Stimulated activated CD8-positive, alpha-beta memory T cell treated with anti-CD3 and anti-CD28 coated beads, Interleukin-4, amount 100 ng/mL, for 24 hours (primary cell): ENCODE data around the gene HSP90AB1.

Source experiments
- DNase-seq: peaks from one replicate; pipeline ENCODE4 v3.0.0-alpha.2; 2020; ENCODE audit warnings: low read depth

HSP90AB1 gene

GRCh38 chr6:44246663-44247337 lies at the start of gene HSP90AB1:
Gene HSP90AB1, plus strand, starts transcription at chr6:44247101. Its CDS starts 1,529 bp downstream, at chr6:44248630.
- peak; percentile 92 for DNase-seq

DNA sequence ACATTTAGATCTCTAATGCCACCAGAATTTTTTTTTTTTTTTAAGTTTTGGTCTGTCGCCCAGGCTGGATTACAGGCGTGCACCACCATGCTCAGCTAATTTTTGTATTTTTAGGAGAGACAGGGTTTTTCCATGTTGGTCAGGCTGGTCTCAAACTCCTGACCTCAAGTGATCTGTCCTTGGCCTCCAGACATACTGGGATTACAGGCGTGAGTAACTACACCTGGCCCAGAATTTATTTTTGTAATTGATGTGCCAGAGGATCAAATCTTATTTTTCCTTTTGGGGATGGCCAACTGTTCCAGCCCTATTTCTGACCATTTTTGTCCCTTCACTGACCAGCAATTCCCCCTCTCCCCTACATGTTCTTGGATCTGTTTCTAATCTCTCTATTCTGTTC lies 48.2 kb upstream of the HSP90AB1 start:
- no peak for DNase-seq

DNA sequence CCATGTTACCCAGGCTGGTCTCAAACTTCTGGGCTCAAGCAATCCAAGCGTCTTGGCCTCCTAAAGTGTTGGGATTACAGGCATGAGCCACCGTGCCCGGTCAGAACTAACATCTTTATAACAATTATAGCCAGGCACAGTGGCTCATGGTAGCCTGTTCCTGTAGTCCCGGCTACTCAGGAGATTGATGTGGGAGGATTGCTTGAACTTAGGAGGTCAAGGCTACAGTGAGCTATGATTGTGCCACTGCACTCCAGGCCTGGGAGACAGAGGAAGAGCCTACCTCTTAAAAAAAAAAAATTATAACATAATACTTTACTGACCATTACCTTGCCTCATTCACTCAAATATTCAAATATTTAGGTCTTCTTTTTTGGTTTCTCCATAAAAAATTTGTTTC lies 47.0 kb upstream of the HSP90AB1 start:
- no peak for DNase-seq

- DNase-seq = no peak
Measured at GRCh38 chr6:44201200-44201599, 45.7 kb upstream of the HSP90AB1 start.

GRCh38 chr6:44201638-44202303 lies 45.1 kb upstream of the HSP90AB1 start:
- DNase-seq = no peak

DNA sequence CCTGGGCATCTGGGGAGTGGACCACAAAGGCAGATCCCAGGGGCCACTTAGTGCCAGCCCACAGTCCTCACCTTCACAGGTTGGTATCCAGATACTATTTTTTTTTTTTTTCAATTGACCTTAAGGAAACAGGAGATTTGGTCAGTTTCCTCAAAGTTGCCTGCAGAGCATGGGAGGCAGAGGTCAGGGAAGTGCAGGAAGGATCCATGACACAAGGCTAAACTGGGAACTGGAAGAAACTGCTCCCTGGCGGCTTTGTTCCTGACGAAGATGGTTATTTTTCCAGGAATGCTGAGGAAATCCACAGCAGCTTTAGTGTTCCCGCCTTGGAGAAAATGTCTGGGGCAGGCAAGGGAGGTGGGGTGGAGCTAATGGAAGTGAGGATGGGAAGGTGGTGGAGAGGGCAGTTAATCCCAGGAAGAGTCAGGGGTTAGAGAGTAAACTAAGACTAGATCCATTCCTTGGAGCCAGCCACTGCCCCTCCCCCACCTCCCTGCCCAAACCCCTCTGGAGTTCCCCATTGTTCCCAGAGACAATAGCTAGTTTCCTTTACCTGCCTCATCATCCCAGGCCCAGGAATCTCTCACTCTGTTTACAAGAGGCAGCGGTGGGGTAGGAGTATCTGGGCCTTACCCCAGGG lies 44.4 kb upstream of the HSP90AB1 start:
- no peak for DNase-seq

DNA sequence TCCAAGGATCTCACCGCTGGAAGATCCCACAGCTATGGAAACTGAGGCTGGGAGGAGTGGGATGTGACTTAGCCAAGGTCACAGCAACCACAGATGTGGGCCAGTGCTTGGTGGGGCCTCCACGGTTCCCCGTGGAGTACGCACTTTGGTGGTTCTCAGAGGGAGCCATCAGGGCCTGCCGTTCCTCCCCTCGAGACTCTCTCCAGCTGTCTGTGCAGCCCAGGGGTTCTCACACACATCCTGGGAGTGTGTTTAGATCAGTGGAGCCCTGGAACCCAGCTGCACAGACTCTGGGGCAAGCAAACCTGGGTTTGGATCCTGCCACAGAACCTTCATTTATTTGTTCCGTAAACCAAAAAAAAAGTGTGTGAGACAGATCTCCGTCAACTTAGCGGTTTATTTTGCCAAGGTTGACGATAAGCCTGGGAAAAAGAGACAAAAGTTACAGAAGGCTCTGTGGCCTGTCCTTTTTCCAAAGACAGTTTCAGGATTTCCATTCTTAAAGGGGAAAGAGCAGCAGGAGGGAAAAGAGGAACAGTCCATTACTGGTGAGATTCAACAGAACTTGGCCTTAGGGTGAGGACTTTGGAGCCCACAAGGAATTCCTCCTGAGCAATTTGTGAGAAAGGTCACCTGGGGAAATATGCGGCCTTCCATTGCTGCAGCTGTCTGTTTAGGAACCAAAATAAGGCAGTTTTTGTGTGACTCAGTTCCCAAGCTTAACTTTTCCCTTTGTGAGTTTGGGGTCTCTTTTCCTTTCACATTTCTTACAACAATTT lies 43.7 kb upstream of the HSP90AB1 start:
- no peak for DNase-seq

GRCh38 chr6:44203955-44204354 lies 42.9 kb upstream of the HSP90AB1 start:
- DNase-seq = no peak

DNA sequence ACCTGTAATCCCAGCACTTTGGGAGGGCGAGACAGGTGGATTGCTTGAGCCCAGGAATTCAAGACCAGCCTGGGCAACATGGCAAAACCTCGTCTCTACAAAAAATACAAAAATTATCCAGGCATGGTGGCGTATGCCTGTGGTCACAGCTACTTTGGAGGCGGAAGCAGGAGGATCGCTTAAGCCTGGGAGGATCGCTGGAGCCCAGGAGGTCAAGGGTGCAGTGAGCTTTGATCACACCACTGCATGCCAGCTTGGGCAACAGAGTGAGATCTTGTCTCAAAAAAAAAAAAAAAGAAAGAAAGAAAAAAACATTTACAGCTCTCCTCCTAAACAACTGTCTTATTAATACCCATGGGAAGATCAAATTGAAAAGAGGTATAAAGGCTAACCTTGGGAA lies 38.9 kb upstream of the HSP90AB1 start:
- no peak for DNase-seq

DNA sequence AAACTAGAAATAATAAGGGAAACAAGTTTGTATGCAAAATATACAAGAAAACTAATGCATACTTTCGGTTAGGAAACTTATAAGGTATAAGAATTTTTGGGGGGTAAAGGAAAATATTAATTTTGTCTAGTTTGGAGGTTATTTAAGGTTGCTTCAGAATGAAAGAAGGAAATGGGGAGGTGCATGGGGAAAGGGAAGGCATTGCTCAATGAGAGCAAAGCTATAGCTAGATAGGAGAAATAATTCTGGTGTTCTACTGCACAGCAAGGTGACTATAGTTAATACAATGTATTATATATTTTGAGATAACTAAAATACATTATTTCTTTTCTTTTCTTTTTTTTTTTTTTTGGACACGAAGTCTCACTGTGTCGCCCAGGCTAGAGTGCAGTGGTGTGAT lies 35.6 kb upstream of the HSP90AB1 start:
- no peak for DNase-seq

DNA sequence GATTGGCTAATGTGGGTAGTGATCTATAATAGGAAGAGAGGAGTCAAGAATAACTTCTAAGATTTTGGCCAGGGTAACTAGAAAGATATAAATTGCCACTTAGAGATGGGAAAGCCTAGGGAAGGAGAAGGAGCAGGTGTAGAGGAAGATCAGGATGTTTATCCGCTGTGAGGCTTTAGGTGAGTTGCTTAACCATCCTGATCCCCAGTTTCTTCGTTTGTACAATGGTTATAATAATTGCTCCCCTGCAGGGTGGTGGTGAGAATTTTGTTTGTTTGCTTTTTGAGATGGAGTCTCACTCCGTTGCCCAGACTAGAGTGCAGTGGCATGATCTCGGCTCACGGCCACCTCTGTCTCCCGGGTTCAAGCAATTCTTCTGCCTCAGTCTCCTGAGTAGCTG lies 32.6 kb upstream of the HSP90AB1 start:
- no peak for DNase-seq

DNA sequence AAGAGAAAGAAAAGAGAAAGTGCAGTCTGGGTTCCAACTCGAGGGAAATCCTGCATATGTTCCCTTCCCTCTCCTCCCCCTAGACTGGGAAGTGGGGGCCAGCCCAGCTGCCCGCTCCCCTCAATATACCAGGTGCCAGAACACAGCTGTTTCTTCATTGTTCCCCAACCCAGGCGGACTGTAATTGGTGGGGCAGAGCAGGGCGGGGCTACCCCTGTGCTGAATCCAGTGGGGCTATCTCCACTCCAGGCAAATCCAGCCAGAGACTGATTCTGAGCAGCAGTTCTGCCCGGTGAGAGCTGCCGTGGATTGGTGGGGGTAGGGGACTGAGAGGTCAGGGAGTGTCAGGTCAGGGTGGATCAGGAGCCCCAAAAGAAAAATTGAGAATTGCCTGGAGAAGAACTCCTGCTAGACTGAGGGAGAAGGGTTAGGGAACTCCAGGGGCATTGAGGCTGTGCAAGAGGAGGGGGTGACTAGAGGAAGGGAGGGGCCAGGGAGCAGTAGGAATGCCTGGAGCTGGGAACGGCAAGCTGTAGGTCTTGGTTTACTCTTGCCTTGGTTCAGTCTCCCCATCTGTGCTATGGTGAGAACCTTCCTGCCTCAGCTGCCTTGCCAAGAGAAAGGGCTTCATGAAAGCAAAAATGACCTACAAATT lies 30.1 kb upstream of the HSP90AB1 start, which contains the start of gene MYMX:
Gene MYMX, plus strand, starts transcription at position 250 of the 655 bp plus-strand sequence. CDS start 546 bp downstream, outside the sequence.
- DNase-seq = no peak

DNA sequence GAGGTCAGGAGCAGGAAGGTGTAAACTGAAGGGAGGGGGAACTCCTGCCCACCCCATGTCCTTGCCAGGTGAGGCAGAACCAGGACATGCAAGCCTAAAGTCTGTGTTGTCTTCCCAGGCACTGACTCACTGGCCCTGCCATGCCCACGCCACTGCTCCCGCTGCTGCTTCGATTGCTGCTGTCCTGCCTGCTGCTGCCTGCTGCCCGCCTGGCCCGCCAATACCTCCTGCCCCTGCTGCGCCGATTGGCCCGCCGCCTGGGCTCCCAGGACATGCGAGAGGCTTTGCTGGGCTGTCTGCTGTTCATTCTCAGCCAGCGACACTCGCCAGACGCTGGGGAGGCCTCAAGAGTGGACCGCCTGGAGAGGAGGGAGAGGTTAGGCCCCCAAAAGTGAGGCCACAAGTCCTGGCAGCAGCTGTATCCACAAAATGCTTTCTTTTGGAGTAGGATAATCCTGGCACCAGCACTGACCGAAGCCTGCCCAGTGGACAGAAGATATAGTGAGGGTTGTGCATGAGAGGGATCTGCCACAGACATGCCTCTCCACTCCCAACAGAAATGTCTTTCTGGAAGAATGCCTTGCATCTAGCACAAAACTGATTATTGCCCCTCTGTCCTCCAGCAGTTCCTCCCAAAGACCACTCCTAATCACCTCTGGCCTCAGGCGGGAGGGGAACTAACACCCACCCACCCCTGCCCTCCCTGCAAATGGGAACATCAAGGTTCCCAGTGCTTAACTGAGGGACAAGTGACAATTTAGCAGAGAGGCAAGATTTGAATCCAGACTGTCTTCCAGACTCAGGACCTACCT lies 29.4 kb upstream of the HSP90AB1 start:
- no peak for DNase-seq

- no peak for DNase-seq
Measured at GRCh38 chr6:44219053-44219814, 27.7 kb upstream of the HSP90AB1 start.

DNA sequence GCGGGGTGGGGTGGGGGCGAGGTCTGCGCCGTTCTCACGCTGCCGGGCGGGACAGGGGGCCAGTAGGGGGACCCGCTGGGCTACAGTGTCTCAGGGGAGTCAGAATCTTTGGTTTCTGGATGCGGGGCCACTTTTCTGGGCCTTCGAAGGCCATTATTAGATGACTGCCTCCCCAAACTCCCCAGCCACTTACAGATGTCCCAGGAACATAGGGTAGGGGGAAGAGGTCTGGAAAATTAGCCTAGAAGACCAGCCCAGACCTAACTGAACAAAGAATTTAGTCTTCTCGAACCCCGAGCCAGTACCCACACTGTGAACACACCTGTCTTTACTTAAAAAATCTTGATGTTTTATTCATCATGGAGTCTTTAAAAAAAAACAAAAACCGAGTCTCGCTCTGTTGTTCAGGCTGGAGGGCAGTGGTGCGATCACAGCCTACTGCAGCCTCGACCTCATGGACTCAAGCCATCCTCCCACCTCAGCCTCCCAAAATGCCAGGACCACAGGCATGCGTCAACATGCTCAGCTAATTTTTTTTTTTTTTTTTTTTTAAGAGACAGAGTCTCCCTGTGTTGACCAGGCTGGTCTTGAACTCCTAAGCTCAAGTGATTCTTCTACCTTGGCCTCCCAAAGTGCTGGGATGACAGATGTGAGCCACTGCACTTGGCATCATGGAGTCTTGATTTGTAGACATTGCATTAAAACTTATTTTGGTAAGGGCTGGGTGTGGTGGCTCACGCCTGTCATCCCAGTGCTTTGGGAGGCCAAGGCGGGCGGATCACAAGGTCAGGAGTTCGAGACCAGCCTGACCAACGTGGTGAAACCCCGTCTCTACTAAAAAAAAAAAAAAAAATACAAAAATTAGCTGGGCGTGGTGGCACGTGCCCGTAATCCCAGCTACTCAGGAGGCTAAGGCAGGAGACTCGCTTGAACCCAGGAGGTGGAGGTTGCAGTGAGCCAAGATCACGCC lies 26.8 kb upstream of the HSP90AB1 start:
- DNase-seq = no peak

GRCh38 chr6:44220913-44221290 lies 26.0 kb upstream of the HSP90AB1 start:
- DNase-seq = no peak

DNA sequence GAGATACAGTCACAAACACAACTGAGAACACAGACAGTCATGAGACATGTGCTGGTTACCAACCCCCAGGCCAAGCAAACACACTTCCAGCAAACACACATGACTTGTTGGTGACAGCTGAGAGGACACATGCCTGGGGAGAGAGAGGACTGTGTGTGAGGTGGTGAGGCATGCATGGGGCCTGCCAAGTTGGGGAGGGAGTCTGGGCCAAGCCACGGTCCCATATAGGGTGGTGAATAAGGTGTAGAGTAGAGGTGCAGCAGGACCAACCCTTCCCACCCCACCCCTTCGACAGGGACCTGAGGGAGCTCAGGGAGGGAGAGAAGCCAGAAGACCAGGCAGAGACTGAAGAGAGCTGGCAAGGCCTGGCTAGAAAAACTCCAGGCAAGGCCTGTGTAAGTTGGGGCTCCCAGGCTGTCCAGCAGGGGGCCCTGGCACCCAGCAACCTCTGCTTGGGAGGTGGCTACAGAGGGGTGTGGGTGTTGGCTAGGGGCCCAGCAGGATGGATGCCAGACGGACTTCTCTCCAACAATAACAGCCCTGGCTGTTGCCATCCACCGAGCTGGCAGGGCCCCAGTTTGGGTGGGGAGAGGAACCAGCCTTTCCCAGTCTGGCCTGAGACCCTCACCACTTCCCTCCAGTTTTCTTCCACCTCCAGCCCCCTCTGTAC lies 25.5 kb upstream of the HSP90AB1 start:
- DNase-seq = peak; percentile 52

DNA sequence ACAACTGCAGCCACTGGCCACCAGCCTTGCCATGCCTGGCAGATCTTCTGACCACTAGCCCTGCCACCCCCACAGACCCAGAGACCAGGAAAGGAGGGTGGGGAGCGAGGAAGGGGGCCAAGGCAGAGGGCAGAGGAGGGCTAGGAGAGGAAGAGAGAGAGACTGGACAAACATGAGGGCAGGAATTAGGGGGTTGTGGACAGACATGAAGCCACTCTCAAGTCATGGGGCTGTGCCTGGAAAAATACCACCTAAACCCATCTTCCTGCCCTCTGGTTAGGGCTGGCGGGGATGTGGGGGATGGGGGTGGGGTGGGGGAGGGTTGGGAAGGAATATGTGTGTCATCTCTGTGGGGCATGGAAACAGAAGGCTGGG lies 25.0 kb upstream of the HSP90AB1 start:
- no peak for DNase-seq
